ENCODE data around the gene CD320.
"Not testable (repeated sequence)": the region's sequence is repeated elsewhere in the genome, so short reads cannot be mapped to it uniquely, and the experiment has no call there.

The CD320 gene

DNA sequence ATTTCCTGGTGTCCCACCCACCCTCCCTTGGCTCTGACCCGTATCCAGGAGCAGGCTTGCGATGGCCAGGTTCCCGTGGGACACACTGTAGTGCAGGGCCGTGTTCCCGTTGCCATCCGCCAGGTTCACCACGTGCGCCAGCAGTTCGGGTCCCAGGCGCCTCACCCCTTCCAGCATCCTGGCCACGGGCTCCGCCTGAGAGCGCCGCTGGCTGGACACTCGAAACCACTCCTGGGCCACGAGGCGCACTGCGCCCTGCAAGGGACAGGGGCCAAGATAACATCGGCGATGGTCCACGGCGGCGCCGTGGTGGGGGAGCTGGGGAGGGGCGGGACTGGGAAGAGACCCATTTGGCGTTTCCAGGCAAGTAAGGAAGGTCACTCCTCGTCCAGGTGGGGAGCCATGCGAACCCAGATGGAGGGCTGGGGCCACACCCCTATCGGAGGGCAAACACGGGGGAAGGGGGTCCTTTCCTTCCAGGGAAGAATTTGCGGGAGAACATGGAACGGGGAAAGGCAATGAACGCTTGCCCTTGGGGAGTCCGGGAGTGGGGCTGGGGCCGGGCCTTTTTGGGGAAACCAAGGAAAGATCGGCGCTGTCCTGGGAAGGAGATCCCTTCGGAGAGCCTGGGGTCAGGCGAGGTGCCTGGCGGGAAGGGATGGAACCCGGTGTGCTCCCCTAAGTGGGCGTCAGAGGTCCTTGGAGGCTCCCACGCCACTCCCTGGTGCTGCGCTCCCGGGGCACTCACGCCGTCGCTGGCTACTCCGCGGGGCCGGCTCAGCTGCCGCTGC lies 25.0 kb upstream of the CD320 start:
- DNase-seq, result no peak

- DNase-seq, result no peak
Measured at GRCh38 chr19:8331263-8331845, 23.2 kb upstream of the CD320 start.

GRCh38 chr19:8329996-8330395 lies 21.8 kb upstream of the CD320 start:
- DNase-seq, result no peak

DNA sequence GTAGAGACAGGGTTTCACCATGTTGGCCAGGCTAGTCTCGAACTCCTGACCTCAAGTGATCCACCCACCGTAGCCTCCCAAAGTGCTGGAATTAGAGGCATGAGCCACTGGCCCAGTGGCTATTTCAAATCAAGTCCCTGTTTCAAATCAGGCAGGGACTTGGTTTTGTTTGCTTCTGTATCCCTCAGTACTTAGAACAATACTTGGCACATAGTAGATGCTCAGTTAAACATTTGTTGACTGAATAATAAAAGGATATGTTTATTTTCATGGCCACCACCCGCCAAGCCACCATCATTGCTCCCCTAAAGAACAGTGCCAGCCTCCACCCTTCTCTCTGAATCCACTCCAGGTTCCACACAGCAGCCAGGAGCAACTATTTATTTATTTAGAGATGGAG lies 17.3 kb upstream of the CD320 start:
- DNase-seq, result no peak

- peak; percentile 23 to 41 for DNase-seq
Measured at GRCh38 chr19:8324186-8325050, 16.3 kb upstream of the CD320 start.

DNA sequence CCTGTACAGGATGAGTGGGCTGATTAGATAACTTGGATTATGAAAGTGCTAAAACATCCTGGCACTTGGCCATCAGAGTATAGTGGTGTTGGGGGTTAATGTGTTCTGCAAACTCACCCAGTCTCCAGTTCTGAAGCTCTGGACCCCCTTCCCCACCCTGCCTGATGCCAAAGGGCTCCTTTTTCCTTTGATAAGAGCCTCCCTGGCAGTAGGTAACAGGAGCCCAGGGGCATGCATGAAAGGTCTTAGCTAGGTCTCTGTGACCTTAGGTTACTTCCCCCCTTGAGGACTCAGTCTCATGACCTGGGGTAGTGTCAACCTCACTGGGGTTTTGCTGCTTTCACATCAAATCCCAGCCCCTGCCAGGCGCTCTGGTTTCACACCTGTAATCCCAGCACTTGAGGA lies 15.6 kb upstream of the CD320 start:
- DNase-seq, result peak in 1 of 2 donors; percentile 27

- DNase-seq, result no peak
Measured at GRCh38 chr19:8322638-8322997, 14.5 kb upstream of the CD320 start.

GRCh38 chr19:8321986-8322637 lies 14.0 kb upstream of the CD320 start:
- DNase-seq, result peak in 1 of 2 donors; percentile 29

- peak; percentile 97 for DNase-seq
Measured at GRCh38 chr19:8321067-8321985, 13.2 kb upstream of the CD320 start, which contains the start of the genes NDUFA7 and RPS28. Gene NDUFA7 (minus strand): TSS chr19:8321375. CDS start chr19:8321358, 17 bp downstream. Gene RPS28 (plus strand): TSS chr19:8321496. CDS start chr19:8321531, 35 bp downstream.

GRCh38 chr19:8320564-8321066 lies 12.5 kb upstream of the CD320 start:
- peak; percentile 24 to 26 for DNase-seq

GRCh38 chr19:8319807-8320520 lies 11.8 kb upstream of the CD320 start:
- no peak for DNase-seq

GRCh38 chr19:8318835-8319234 lies 10.7 kb upstream of the CD320 start:
- DNase-seq, result not testable (repeated sequence)

- DNase-seq, result no peak
Measured at GRCh38 chr19:8316351-8317125, 8.4 kb upstream of the CD320 start.

GRCh38 chr19:8314981-8315640 lies 7.0 kb upstream of the CD320 start:
- not testable (repeated sequence) for DNase-seq

- peak in 1 of 2 donors; percentile 13 for DNase-seq
Measured at GRCh38 chr19:8311461-8312260, 3.5 kb upstream of the CD320 start.

GRCh38 chr19:8310342-8311055 lies 2.3 kb upstream of the CD320 start:
- DNase-seq, result peak in 1 of 2 donors; percentile 13

GRCh38 chr19:8308891-8309291 lies 733 bp upstream of the CD320 start:
- peak in 1 of 2 donors; percentile 14 for DNase-seq
